GM21515 (cell line): Measurements from ENCODE around the gene MRPL36.

Experiments
- ATAC-seq: cut with Tn5 transposase; IDR thresholded peaks from one replicate; pipeline ENCODE4 v1.9.1; 2021; ENCODE audit not compliant: unreplicated experiment

The MRPL36 gene

DNA sequence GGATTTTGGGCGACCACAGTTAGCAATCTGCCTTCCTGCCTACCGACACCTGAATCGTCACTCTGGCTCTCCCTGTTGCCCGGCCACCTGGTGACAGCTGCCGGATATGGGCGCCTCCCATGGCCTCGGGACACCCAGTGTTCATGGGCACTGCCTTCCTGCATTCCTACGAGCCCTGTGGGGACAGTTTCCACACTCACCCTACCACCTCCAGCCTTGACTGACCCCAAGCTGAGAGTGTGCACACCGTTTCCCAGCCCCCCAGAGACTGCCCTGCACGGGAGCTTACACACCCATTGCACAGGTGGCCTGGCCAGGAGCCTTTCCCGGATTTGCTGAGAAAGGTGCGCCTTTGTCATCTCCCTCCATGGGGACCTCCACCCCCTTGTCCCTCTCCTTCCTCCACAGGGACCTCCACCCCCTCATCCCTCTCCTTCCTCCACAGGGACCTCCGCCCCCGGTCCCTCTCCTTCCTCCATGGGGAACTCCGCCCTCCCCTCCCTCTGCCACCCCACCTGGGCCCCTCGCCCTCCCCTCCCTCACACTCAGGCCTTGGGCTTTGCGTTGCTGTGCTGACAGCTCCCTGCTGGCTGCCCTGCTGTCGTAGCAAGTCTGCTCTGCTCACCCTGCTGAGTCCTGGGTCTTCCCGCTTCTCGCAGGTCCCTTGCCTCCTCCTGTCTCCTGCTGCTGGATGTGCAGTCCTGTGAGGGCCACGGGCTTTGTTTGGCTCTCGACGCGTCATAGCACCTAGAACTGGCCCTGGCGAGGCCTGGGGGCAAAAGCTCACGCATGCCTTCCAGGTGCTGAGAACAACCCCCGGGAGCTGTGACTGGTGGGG is 48.4 kb downstream of the MRPL36 start:
- no peak for ATAC-seq

DNA sequence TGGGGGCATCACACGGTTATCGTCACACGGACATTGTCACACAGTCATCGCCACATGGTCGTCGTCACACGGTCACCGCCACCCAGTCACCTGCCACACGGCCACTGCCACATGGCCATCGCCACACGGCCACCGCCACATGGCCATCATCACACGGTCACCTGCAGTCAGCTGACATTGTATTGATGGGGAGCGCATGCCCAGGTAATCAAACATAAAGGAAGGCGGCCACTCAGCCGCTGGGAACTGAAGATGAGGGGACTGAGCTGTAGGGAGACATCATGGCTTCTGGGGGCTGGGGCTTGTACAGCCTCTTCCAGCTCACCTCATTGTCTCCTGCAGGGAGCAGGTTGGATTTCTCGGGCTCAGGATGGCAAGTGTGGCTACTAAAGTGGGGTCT is 49.2 kb downstream of the MRPL36 start:
- ATAC-seq, result no peak

DNA sequence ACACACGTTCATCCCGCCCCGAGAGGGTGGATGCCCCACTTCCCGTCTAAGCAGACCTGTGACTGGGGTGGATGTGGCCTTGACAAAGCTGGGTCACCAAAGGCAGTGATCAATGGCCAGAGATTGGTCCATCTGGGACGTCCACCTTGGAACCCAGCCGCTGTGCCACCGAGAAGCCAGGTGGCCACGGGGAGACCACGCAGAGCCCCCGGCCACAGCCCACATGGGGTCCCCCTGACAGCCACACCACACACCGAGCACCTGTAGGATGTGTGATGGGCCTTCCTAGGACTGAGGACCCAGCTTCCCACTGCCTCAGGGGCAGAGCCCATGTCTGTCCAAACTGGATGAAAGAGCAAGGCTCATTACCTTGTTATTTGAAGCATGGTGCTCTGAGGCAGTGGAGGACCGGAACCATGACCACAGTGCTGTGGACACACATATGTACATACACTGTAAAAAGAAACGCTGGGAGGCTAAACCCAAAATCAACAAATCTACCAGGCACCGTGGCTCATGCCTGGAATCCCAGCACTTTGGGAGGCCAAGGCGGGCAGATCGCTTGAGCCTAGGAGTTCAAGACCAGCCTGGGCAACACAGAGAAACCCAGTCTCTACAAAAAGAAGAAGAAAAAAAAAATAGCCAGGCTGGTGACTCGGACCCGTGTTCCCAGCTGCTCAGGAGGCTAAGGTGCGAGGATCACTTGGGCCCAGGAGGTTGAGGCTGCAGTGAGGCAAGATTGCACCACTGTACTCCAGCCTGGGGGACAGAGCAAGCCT is 50.1 kb downstream of the MRPL36 start:
- ATAC-seq, result no peak

DNA sequence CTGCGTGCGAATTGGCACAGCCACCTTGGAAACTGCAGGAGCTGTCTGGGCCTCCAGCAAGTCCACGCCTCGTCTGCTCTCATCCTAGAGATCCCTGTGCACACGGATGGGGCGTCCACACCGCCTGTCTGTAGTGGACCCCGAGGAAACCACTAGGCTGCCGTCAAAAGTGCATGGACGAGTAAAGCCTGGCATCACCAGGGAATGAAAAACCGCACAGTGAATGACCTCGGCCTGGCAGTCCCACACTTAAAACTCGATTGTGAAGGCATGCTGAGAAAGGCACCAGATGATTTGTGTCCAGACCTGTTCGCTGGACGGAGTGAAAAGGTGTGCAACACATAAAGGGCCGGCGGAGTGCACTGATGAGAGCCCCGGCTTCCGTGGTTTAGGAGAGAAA is 50.8 kb downstream of the MRPL36 start:
- no peak for ATAC-seq
